Spleen (tissue), 7 donors: ENCODE results near the gene OR3A2.
"Not testable (repeated sequence)": the region's sequence is repeated elsewhere in the genome, so short reads cannot be mapped to it uniquely, and the experiment has no call there.

Source experiments
- POLR2AphosphoS5 ChIP-seq, 3 donors: sonication (generic); formaldehyde crosslinking; IDR thresholded peaks; one replicate each; pipeline ENCODE4 v1.5.1; 2017; ENCODE audit warnings: antibody characterized with exemption in 3 of 3
- TF ChIP-seq, protein P1 (sequence below), 11 experiments: fragments of 200-600 bp in 7 of 11; fragments of 450-650 bp in 4 of 11; sonication (generic) in 4 of 11; IDR thresholded peaks in 8 of 11; conservative IDR thresholded peaks in 3 of 11; 1 replicate in 7 of 11; 2 replicates in 4 of 11; pipeline versions ENCODE4 v1.4.0 to v1.8.0; 2016 to 2021; ENCODE audit warnings: antibody characterized with exemption in 11 of 11, inconsistent platforms in 4 of 11, mild to moderate bottlenecking in 1 of 11
- donor health status: DM: no; HTN: no; CAD: no; lungs with moderate emphysema.
- donor health status: DM: no; HTN: no; CAD: no.
- donor health status: DM: no; HTN: no; CAD: no.

DNA sequence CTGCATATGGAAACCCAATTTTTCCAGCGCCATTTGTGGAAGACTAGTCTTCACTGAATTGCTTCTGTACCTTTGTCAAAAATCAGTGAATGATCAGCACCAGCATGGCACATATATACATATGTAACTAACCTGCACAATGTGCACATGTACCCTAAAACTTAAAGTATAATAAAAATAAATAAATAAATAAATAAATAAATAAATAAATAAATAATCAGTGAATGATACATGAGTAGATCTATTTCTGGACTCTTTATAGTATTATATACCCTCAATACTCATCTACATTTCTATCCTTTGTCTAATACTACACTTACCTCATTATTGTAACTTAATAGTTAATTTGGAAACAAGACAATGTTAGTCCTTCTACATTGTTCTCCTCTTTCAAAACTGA lies 17.7 kb upstream of the OR3A2 start:
- TF ChIP-seq, protein P1, sequence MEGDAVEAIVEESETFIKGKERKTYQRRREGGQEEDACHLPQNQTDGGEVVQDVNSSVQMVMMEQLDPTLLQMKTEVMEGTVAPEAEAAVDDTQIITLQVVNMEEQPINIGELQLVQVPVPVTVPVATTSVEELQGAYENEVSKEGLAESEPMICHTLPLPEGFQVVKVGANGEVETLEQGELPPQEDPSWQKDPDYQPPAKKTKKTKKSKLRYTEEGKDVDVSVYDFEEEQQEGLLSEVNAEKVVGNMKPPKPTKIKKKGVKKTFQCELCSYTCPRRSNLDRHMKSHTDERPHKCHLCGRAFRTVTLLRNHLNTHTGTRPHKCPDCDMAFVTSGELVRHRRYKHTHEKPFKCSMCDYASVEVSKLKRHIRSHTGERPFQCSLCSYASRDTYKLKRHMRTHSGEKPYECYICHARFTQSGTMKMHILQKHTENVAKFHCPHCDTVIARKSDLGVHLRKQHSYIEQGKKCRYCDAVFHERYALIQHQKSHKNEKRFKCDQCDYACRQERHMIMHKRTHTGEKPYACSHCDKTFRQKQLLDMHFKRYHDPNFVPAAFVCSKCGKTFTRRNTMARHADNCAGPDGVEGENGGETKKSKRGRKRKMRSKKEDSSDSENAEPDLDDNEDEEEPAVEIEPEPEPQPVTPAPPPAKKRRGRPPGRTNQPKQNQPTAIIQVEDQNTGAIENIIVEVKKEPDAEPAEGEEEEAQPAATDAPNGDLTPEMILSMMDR (IDR thresholded peaks at IDR 0.05 in 8 of 11, conservative IDR thresholded peaks at IDR 0.05 in 3 of 11) = not testable (repeated sequence)
- not testable (repeated sequence) for TF ChIP-seq POLR2AphosphoS5 (IDR thresholded peaks at IDR 0.05)
